Amniotic epithelial cell (primary cell): Measurements from ENCODE around the gene SLC22A16.

Experiments
- DNase-seq: peaks from one replicate; pipeline ENCODE4 v3.0.0-alpha.2; 2010; ENCODE audit warnings: low read depth

The SLC22A16 gene

GRCh38 chr6:110401585-110402176 lies 74.7 kb downstream of the SLC22A16 start:
- no peak for DNase-seq

GRCh38 chr6:110400208-110400607 lies 76.2 kb downstream of the SLC22A16 start:
- DNase-seq = no peak

DNA sequence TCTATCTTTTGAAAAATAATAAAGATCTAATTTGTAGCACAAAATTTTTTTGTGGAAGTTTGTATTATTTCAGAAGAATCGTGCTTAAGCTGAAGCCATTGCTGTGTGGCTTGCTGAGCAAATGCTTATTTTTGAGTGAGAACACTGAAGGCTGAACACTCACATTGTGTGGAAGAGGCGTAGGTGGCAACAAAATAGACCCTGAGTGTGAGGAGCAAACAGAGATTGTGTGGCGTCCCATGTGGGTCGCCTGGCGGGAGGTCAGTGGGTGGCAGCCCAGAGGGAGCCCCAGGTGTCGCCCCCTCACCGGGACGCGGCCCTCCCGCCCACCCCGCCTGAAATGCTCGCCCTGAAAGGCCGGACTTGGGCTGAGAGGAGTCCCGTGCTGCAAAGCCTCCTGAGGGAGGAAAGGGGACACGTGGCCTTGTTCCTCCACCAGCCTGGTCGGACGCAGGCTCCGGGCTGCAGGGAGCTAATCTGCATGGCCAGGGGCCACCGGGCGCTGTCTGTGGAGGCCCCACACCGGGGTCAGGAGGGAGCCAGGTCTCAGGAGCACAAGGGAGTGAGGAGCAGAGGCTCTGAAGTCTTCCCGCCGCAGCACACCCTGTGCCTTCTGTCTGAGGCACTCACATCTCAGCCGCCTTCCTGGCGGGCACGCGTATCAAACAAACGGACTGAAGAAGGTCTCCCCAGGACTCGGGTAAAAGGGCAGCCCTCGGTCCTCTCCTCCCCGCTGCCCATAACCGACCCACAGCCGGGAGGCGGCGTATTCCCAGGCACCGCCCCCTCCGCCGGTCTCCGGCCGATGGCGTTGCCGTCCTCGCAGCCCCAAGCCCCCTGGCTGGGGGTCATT lies 77.0 kb downstream of the SLC22A16 start:
- DNase-seq = no peak

- DNase-seq = peak; percentile 58
Measured at GRCh38 chr6:110398778-110399177, 77.6 kb downstream of the SLC22A16 start.

DNA sequence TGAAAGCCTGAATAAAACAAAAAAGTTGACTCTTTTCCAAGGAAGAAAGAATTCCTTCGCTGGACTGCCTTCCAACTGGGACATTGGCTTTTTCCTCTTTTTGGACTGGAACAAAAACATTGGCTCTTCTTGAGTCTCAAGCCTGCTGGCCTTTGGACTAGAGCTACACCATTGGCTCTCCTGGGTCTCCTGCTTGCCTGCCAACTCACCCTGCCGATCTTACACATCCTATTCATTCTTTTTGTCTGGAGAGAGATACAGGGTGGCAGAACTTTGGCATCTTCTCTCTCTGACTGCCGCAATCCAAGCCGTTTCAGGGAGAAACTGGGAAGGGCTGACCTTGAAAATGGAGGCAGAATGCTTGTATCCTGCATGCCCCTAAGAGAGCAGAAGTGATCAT lies 81.2 kb downstream of the SLC22A16 start:
- no peak for DNase-seq

GRCh38 chr6:110394409-110394808 lies 82.0 kb downstream of the SLC22A16 start:
- DNase-seq = no peak

DNA sequence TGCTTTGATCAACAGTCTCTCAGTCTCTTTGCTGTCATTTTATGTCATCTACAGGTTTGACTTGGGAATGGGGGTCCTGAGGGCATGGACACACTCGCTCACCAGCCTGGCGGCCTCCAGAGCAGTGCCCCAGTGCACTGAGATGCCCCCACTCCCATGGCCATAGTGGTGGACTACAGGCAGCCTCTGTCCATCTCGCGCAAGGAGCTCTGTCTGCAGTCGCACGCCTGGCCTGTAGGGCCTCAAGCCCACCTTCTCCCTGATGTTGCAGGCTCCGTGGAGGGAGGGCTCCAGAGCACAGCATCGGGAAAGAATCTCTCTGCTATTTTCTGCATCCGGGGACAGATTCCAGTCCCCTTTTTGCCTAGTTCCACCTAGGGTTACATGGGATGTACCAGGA lies 83.7 kb downstream of the SLC22A16 start:
- DNase-seq = no peak

DNA sequence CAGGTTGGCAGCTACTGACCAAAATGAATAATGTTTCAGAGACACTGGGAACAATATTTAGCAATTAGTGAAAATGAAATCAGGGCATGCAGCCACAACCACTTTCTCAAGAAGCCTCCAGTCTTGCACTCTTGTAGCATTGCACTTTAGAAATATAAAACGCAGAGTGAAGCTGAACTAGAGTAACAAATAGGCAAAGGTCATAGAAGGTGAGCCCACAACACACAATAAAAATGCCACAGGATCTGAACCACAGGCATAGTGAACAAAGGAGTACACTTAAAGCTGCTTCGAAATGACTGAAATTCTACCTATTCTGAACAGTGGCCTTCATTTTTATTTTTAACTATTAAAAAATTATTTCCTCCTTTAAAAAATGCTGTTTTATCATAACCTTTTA lies 86.0 kb downstream of the SLC22A16 start:
- no peak for DNase-seq

- no peak for DNase-seq
Measured at GRCh38 chr6:110389689-110390382, 86.6 kb downstream of the SLC22A16 start.

GRCh38 chr6:110387986-110388385 lies 88.4 kb downstream of the SLC22A16 start:
- no peak for DNase-seq

- no peak for DNase-seq
Measured at GRCh38 chr6:110385458-110385863, 91.0 kb downstream of the SLC22A16 start.

DNA sequence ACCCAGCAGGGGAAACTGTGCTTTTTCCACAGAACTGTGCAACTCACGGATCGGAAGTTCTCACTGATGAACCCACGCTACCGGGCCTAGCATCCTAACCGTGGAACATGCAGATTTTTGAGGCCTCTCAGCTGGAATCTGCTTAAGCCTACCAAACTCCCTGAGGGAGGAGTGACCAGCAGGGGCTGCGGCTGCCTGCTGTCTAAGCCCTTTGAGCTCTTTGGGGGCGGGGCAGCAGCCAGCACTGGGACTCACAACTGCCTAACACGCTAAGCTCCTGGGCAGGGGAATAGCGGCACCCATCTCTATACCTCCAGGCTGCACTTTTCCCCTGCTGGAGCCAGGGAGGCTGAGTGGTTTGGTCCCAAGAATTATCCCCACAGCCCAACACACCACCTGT lies 97.9 kb downstream of the SLC22A16 start:
- DNase-seq = no peak
